GF-D8 (cell line): ENCODE data around the gene GNAL.
"Not testable (repeated sequence)": the region's sequence is repeated elsewhere in the genome, so short reads cannot be mapped to it uniquely, and the experiment has no call there.

Experiments
- DNase-seq: peaks from one replicate; lab custom pipeline; 2025; lab: John Stamatoyannopoulos, UW

Gene GNAL

GRCh38 chr18:11849841-11850634 is 161.0 kb downstream of the GNAL start:
- peak; percentile 59 for DNase-seq

- no peak for DNase-seq
Observed at GRCh38 chr18:11850821-11851145, 161.7 kb downstream of the GNAL start.

- peak; percentile 91 for DNase-seq
Observed at GRCh38 chr18:11851146-11851805, 162.2 kb downstream of the GNAL start, which contains the start of gene CHMP1B. TSS of gene CHMP1B (plus strand) at chr18:11851413. CDS start at chr18:11851512, 99 bp downstream.

- no peak for DNase-seq
Observed at GRCh38 chr18:11851806-11852337, 162.8 kb downstream of the GNAL start.

- not testable (repeated sequence) for DNase-seq
Observed at GRCh38 chr18:11854554-11854953, 165.5 kb downstream of the GNAL start.

- peak; percentile 22 for DNase-seq
Observed at GRCh38 chr18:11857177-11857887, 168.3 kb downstream of the GNAL start.

- DNase-seq, result no peak
Observed at GRCh38 chr18:11859282-11859830, 170.3 kb downstream of the GNAL start.

GRCh38 chr18:11859903-11860407 is 170.9 kb downstream of the GNAL start:
- no peak for DNase-seq

GRCh38 chr18:11860594-11861450 is 171.8 kb downstream of the GNAL start:
- no peak for DNase-seq

- DNase-seq, result no peak
Observed at GRCh38 chr18:11861583-11862288, 172.7 kb downstream of the GNAL start.

- no peak for DNase-seq
Observed at GRCh38 chr18:11862468-11863137, 173.5 kb downstream of the GNAL start.

- DNase-seq, result no peak
Observed at GRCh38 chr18:11864471-11864870, 175.4 kb downstream of the GNAL start.

- no peak for DNase-seq
Observed at GRCh38 chr18:11865071-11865470, 176.0 kb downstream of the GNAL start.

- DNase-seq, result no peak
Observed at GRCh38 chr18:11866329-11866728, 177.3 kb downstream of the GNAL start.

GRCh38 chr18:11866764-11867163 is 177.7 kb downstream of the GNAL start:
- no peak for DNase-seq

- DNase-seq, result no peak
Observed at GRCh38 chr18:11868230-11868629, 179.2 kb downstream of the GNAL start.

GRCh38 chr18:11871501-11871900 is 182.4 kb downstream of the GNAL start:
- DNase-seq, result no peak

- peak; percentile 47 for DNase-seq
Observed at GRCh38 chr18:11872479-11873136, 183.5 kb downstream of the GNAL start.

GRCh38 chr18:11873670-11874340 is 184.7 kb downstream of the GNAL start:
- no peak for DNase-seq
